Panc1 (cell line): ENCODE measurements around the gene NPLOC4. TPM values are rescaled to one million over a fixed set of nuclear protein-coding genes. Genes with fewer than 3 reads are reported as not detected.

ENCODE experiments used
- ATAC-seq: fragments of 200-7000 bp; cut with Tn5 transposase; 2 replicates; pipeline ENCODE4 v1.9.1; 2020; ENCODE audit warnings: mild to moderate bottlenecking, moderate library complexity
- BruUV-seq: library from RNA; stranded (reverse); fragments of 400-500 nt; replicated peaks from 2 replicates; lab custom pipeline; 2021; lab: Mats Ljungman, UMichigan
- CTCF ChIA-PET: fragments of 300-600 bp; sonication (Branson Sonifier 250); formaldehyde crosslinking; loops from one replicate; lab custom pipeline; 2022; ENCODE audit warnings: antibody characterized with exemption; lab: Charles Lee
- POLR2A ChIA-PET: fragments of 300-600 bp; sonication (Branson Sonifier 250); formaldehyde crosslinking; loops from one replicate; lab custom pipeline; 2022; ENCODE audit warnings: antibody characterized with exemption; lab: Charles Lee
- DNase-seq: peaks from one replicate; pipeline ENCODE4 v3.0.0-alpha.2; 2010; ENCODE audit warnings: low read depth, low spot score
- H3K27ac ChIP-seq: 2 replicates; pipeline ENCODE4 v1.5.1; 2011; ENCODE audit warnings: mild to moderate bottlenecking, low read length, inconsistent platforms
- H3K27me3 ChIP-seq: fragments of 200-500 bp; sonication (Bioruptor generic); 2 replicates; pipeline ENCODE4 v1.6.0; 2014; ENCODE audit warnings: low read length, inconsistent platforms; ENCODE audit not compliant: control insufficient read depth, insufficient read depth
- H3K36me3 ChIP-seq: fragments of 200-500 bp; sonication (Bioruptor generic); 2 replicates; pipeline ENCODE4 v1.5.1; 2014; ENCODE audit warnings: inconsistent platforms, mild to moderate bottlenecking, low read length, moderate library complexity; ENCODE audit not compliant: control insufficient read depth, insufficient read depth
- H3K4me1 ChIP-seq: 2 replicates; pipeline ENCODE4 v1.5.1; 2011; ENCODE audit warnings: inconsistent platforms, mild to moderate bottlenecking, low read length, moderate library complexity; ENCODE audit not compliant: control insufficient read depth, insufficient read depth
- H3K4me3 ChIP-seq, 2 experiments: 2 replicates each; pipeline ENCODE4 v1.5.1; 2011 to 2012; ENCODE audit warnings: low read depth in 2 of 2, low read length in 2 of 2, mild to moderate bottlenecking in 2 of 2, inconsistent platforms in 1 of 2, moderate library complexity in 1 of 2
- H3K9me3 ChIP-seq: fragments of 200-500 bp; sonication (Bioruptor generic); 2 replicates; pipeline ENCODE4 v1.5.1; 2014; ENCODE audit warnings: low read depth, mild to moderate bottlenecking, inconsistent platforms, low read length, moderate library complexity; ENCODE audit not compliant: control insufficient read depth, insufficient read depth
- POLR2AphosphoS5 ChIP-seq: IDR thresholded peaks from 2 replicates; pipeline ENCODE4 v1.6.1; 2012; ENCODE audit warnings: mild to moderate bottlenecking, low read depth, low read length, moderate library complexity
- SIN3A ChIP-seq: IDR thresholded peaks from 2 replicates; pipeline ENCODE4 v1.6.1; 2012; ENCODE audit warnings: low read depth, mild to moderate bottlenecking, low read length, moderate library complexity, borderline replicate concordance; ENCODE audit not compliant: insufficient read depth
- TCF7L2 ChIP-seq: IDR thresholded peaks from 2 replicates; pipeline ENCODE4 v1.6.1; 2011; ENCODE audit warnings: mild to moderate bottlenecking, low read depth, low read length, inconsistent platforms
- in situ Hi-C: cut with HindIII; loops from 2 replicates; pipeline ENCODE4 v1.10.0; 2016; ENCODE audit warnings: low sequenced_read_pairs, low pct_unique_long_range_greater_than_20kb
- intact Hi-C: fragments of 100-400 bp; cut with micrococcal nuclease; formaldehyde crosslinking; loops from one replicate; pipeline ENCODE4 v1.10.0; 2022; ENCODE audit not compliant: unreplicated experiment
- total RNA-seq: library from RNA; stranded (reverse); gene quantifications from one replicate; pipeline ENCODE4 v1.2.1, GENCODE V29; 2021; ENCODE audit not compliant: unreplicated experiment
- TF ChIP-seq, protein P1 (sequence below): fragments of 450-650 bp; IDR thresholded peaks from 2 replicates; pipeline ENCODE4 v1.5.1; 2017; ENCODE audit warnings: mild to moderate bottlenecking
- TF ChIP-seq, protein P2 (sequence below), 2 experiments: IDR thresholded peaks; 2 replicates each; pipeline ENCODE4 v1.6.1; 2011 to 2012; ENCODE audit warnings: low read depth in 2 of 2, control low read depth in 1 of 2, low read length in 1 of 2, mild to moderate bottlenecking in 1 of 2, moderate library complexity in 1 of 2; ENCODE audit not compliant: insufficient read depth in 1 of 2

NPLOC4 gene
- total RNA-seq, 1 experiment from 2014 or later, result 246 TPM

DNA sequence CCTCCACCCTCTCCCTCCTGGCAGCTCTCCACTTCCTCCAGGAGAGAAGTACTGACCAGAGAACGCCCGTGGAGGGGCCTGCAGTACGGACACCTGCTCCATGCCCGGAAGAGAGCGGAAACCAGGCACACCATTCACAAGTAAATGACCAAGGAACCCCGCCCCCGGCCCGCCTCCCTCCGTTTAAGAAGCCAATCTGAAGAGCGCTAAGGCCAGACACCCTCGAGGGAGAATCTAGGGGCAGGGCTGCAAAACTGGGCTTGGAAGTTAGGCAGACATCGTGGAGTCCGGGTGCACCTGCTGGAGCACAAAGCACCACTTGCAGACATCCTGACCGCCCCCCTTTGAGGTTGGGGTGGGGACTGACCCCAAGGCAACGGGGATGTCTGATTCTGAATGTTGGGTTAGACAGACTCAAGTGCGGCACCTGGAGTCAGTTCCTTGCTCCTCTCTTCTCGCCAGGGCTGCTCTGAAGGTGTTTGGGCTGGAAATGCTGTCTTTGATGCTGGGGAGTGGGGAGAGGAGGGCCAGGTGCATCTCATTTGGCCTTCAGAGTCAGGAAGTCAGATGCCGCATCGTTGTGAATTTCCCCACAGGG lies 83.8 kb downstream of the NPLOC4 start:
- ChIA-PET POLR2A (interaction anchor here (1.1 kb wide), 1 partner anchor 9 kb away, joined by 3 read pairs; no protein-coding TSS in a partner anchor), CTCF (no interaction called here)
- DNase-seq, result no peak
- Histone ChIP-seq H3K27me3 (no peaks in the 10 kb centered on the region), H3K4me3 (peak overlapping the region; percentile 84 to 91), H3K4me1 (peaks cover 54% of the 10 kb centered on the region), H3K9me3 (no peaks in the 10 kb centered on the region), H3K27ac (peak overlapping the region; percentile 100), H3K36me3 (peaks cover 5% of the 10 kb centered on the region; the same call in 1 of the 2 replicates)
- ATAC-seq, result peak; percentile 71
- TF ChIP-seq TCF7L2 (peak; percentile 38; the same call in 1 of the 2 replicates), POLR2AphosphoS5 (peak; percentile 88), SIN3A (no peak)
- TF ChIP-seq, protein P1, sequence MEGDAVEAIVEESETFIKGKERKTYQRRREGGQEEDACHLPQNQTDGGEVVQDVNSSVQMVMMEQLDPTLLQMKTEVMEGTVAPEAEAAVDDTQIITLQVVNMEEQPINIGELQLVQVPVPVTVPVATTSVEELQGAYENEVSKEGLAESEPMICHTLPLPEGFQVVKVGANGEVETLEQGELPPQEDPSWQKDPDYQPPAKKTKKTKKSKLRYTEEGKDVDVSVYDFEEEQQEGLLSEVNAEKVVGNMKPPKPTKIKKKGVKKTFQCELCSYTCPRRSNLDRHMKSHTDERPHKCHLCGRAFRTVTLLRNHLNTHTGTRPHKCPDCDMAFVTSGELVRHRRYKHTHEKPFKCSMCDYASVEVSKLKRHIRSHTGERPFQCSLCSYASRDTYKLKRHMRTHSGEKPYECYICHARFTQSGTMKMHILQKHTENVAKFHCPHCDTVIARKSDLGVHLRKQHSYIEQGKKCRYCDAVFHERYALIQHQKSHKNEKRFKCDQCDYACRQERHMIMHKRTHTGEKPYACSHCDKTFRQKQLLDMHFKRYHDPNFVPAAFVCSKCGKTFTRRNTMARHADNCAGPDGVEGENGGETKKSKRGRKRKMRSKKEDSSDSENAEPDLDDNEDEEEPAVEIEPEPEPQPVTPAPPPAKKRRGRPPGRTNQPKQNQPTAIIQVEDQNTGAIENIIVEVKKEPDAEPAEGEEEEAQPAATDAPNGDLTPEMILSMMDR, result no peak
- TF ChIP-seq, protein P2, sequence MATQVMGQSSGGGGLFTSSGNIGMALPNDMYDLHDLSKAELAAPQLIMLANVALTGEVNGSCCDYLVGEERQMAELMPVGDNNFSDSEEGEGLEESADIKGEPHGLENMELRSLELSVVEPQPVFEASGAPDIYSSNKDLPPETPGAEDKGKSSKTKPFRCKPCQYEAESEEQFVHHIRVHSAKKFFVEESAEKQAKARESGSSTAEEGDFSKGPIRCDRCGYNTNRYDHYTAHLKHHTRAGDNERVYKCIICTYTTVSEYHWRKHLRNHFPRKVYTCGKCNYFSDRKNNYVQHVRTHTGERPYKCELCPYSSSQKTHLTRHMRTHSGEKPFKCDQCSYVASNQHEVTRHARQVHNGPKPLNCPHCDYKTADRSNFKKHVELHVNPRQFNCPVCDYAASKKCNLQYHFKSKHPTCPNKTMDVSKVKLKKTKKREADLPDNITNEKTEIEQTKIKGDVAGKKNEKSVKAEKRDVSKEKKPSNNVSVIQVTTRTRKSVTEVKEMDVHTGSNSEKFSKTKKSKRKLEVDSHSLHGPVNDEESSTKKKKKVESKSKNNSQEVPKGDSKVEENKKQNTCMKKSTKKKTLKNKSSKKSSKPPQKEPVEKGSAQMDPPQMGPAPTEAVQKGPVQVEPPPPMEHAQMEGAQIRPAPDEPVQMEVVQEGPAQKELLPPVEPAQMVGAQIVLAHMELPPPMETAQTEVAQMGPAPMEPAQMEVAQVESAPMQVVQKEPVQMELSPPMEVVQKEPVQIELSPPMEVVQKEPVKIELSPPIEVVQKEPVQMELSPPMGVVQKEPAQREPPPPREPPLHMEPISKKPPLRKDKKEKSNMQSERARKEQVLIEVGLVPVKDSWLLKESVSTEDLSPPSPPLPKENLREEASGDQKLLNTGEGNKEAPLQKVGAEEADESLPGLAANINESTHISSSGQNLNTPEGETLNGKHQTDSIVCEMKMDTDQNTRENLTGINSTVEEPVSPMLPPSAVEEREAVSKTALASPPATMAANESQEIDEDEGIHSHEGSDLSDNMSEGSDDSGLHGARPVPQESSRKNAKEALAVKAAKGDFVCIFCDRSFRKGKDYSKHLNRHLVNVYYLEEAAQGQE (IDR thresholded peaks at IDR 0.05; ENCODE audit: insufficient read depth in 1 of 2, low read depth in 2 of 2, low read length in 1 of 2), result no peak
- in situ Hi-C loops, result no loop called here
- intact Hi-C loops, result loop anchor here (2.0 kb wide), 1 partner anchor 14 kb away; no protein-coding TSS in a partner anchor
- no TSS peak for BruUV-seq

DNA sequence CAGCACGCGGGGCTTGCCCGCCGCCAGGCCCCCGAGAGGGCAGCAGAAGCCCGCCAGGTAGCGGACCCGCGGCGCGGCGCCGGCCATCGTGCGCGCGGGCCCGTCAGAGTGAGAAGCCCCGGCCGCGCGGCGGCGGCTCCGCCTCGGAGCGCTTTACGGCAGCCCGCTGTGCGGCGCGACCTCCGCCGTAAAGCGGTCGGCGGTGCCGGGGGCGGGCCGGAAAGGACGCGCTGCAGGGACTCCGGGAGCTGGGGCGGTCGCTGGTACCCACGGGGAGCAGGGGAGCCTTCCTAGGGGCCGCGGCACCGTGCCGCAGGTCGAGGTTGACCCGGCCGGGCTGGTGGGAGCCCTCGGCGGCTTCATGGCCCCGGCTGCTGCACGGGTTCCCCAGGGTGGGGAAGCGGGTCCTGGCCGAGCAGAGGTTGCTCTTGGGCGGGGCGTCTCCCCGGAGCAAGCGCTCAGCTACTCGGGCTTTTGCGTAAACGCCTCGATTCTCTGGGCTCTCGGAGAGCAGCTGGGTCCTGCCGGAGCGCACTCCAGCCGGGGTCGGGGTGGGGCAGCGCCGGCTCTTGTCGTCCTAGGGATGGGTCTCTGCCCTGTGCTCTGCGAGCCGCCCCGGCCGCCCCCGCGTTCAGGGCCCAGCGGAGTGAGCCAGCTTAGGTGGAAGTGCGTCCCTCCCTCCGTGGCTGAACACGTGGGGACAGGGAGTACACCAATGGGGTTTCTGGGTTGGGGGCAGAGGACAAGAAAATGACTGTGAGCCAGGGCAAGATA lies 84.5 kb downstream of the NPLOC4 start, which contains the start of gene FAAP100:
TSS of gene FAAP100 (minus strand) at position 110 of the 774 bp plus-strand sequence. CDS start at position 87, 23 bp downstream.
- Histone ChIP-seq H3K36me3 (peaks cover 5% of the 10 kb centered on the region; the same call in 1 of the 2 replicates), H3K27me3 (no peaks in the 10 kb centered on the region), H3K4me1 (peaks cover 54% of the 10 kb centered on the region), H3K4me3 (peak within 1 kb of the TSS; percentile 84 to 91), H3K9me3 (no peaks in the 10 kb centered on the region), H3K27ac (peak within 1 kb of the TSS; percentile 100)
- no peak for DNase-seq
- ATAC-seq, result peak; percentile 61
- CTCF ChIA-PET, result no interaction called here
- TSS peak; percentile 51 for BruUV-seq
- intact Hi-C loops (loop anchor here (2.0 kb wide), 1 partner anchor 14 kb away; no protein-coding TSS in a partner anchor), in situ Hi-C loops (no loop called here)
- POLR2A ChIA-PET, result interaction anchor here (0.6 to 1.1 kb wide), 2 partner anchors 9 to 11 kb away, joined by 3 to 6 read pairs; no protein-coding TSS in a partner anchor
- TF ChIP-seq, protein P1, result no peak
- TF ChIP-seq SIN3A, result peak; percentile 79
- TF ChIP-seq, protein P2 (IDR thresholded peaks at IDR 0.05; ENCODE audit: insufficient read depth in 1 of 2, low read depth in 2 of 2, low read length in 1 of 2), result no peak
- TF ChIP-seq POLR2AphosphoS5, result peak; percentile 33
- peak; percentile 21; the same call in 1 of the 2 replicates for TF ChIP-seq TCF7L2
